Activated CD4-positive, alpha-beta T cell treated with anti-CD3 and anti-CD28 coated beads, Interleukin-2, amount 10 ng/mL, durations not matched to agents 24 days and 14 days (primary cell): Measurements from ENCODE around the gene WNK4. TPM values are rescaled to one million over a fixed set of nuclear protein-coding genes. Genes with fewer than 3 reads are reported as not detected.
"Not testable (repeated sequence)": the region's sequence is repeated elsewhere in the genome, so short reads cannot be mapped to it uniquely, and the experiment has no call there.

Experiments
- DNase-seq: peaks from one replicate; pipeline ENCODE4 v3.0.0; 2022
- H3K27ac Mint-ChIP-seq: one replicate; pipeline ENCODE4 v1.8.0; 2022; ENCODE audit warnings: mild to moderate bottlenecking, mixed read lengths
- H3K27me3 Mint-ChIP-seq: one replicate; pipeline ENCODE4 v1.8.0; 2022; ENCODE audit warnings: mixed read lengths
- H3K36me3 Mint-ChIP-seq: one replicate; pipeline ENCODE4 v1.8.0; 2022; ENCODE audit warnings: low read depth, mild to moderate bottlenecking, mixed read lengths
- H3K4me1 Mint-ChIP-seq: one replicate; pipeline ENCODE4 v1.8.0; 2021; ENCODE audit warnings: mixed read lengths
- H3K4me3 Mint-ChIP-seq: one replicate; pipeline ENCODE4 v1.8.0; 2022; ENCODE audit warnings: mild to moderate bottlenecking, moderate library complexity, mixed read lengths
- H3K9me3 Mint-ChIP-seq: one replicate; pipeline ENCODE4 v1.8.0; 2021; ENCODE audit warnings: mixed read lengths
- intact Hi-C: fragments of 100-400 bp; cut with micrococcal nuclease; formaldehyde crosslinking; loops from one replicate; pipeline ENCODE4 v1.15.1; 2023
- total RNA-seq: library from RNA; stranded (reverse); gene quantifications from 2 replicates; pipeline ENCODE4 v1.2.3, GENCODE V29; 2022

The WNK4 gene
- total RNA-seq, 1 donor from 2014 or later: 0.12 TPM

DNA sequence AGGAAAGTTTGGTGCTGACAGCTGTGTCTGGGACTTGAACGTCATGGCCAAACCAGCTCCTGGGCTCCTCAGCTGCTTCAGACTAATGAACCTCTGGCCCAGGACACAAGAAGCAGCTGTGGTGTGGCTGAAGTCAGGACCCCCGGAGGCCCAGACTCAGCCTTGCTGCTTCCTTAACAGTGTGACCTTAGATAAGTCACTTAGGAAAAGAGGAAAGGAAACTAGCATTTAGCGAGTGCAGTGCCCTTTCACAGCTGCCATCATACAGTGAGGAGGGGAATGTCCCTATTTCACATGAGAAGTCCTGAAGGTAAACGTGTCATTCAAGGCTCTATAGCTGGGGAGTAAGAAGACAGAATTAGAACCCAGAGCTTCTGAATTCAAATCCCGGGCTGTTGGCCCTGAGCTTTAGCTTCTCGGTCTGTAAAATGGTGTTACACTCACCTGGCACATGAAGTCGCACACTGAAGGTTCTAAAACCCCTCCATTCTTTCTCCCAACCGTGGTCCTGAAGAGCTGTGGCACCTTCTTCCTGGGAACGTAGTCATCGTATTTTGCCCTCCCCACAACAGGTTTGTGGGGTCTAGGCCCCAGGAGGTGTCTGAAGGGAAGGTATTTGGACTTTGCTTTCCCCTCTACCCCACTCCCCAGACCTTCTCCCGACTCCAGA is 20.3 kb upstream of the WNK4 start:
- intact Hi-C loops: loop anchor here (10.0 kb wide), 1 partner anchor 155 kb away; the partner anchor contains the start of genes RETREG3 and TUBG1
- no peaks in the 10 kb centered on the region for H3K9me3 Mint-ChIP-seq

DNA sequence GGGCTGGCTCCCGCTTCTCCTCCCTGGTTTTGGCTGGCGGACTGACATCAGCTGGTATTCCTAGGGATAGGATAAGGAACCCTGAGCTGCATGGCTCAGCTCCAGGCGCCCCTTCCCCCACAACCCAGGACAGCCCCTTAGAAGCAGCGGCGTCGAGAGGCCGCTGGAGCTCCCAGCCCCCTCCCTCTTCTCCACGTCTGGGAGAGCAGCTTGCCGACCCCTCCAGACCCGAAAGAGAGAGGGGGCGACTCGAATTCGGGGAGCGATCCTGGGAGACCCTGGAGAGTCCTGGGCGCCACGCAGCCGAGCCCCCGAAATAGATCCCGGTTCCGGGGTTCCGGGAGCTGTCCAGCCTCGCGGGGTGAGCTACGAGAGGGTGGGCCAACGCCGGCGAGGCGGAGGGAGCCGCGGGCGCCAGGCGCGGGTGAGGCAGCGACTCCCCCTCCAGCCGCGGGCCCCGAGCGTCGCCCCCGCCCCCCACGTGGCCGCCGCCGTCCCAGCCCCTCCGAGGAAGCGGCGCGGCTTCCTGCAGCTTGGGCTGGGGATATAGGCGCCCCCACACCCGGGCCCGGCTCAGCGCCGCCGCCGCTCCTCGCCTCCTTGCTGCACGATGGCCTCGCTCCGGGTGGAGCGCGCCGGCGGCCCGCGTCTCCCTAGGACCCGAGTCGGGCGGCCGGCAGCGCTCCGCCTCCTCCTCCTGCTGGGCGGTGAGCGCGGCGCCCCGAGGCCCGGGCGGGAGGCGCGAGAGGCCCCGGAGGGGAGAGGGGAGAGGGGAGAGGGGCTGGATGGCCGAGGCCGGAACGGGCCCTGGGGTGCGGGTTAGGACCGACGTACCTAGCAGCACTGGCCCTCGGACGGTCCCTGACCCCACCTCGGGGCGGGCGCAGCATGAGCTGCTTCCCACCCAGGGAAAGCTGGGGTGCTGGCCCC is 19.5 kb upstream of the WNK4 start, which contains the start of gene RAMP2:
Gene RAMP2, plus strand, starts transcription at position 576 of the 930 bp plus-strand sequence. Its CDS starts 35 bp downstream, at position 611.
- peaks cover 4% of the 10 kb centered on the region for H3K4me1 Mint-ChIP-seq
- peak; percentile 71 for DNase-seq
- no peak within 1 kb of the TSS for H3K27ac Mint-ChIP-seq
- H3K4me3 Mint-ChIP-seq: peak within 1 kb of the TSS; percentile 44
- peaks cover 60% of the 10 kb centered on the region for H3K27me3 Mint-ChIP-seq
- intact Hi-C loops: loop anchor here (10.0 kb wide), 1 partner anchor 156 kb away; the partner anchor contains the start of genes RETREG3 and TUBG1
- H3K9me3 Mint-ChIP-seq: no peaks in the 10 kb centered on the region
- H3K36me3 Mint-ChIP-seq: no peaks in the 10 kb centered on the region

More for the DNA sequence above, 20.3 kb upstream of the WNK4 start:
- no peaks in the 10 kb centered on the region for H3K36me3 Mint-ChIP-seq
- H3K4me1 Mint-ChIP-seq: peaks cover 4% of the 10 kb centered on the region
- DNase-seq: no peak
- no peak overlapping the region for H3K27ac Mint-ChIP-seq
- H3K4me3 Mint-ChIP-seq: peak overlapping the region; percentile 44
- H3K27me3 Mint-ChIP-seq: peaks cover 58% of the 10 kb centered on the region

- Mint-ChIP-seq H3K27me3 (peaks cover 55% of the 10 kb centered on the region), H3K27ac (no peak overlapping the region), H3K36me3 (no peaks in the 10 kb centered on the region), H3K4me3 (peak overlapping the region; percentile 44), H3K9me3 (no peaks in the 10 kb centered on the region), H3K4me1 (peaks cover 4% of the 10 kb centered on the region)
- intact Hi-C loops: loop anchor here (2.0 to 10.0 kb wide), 3 partner anchors 17 to 183 kb away; partner anchors contain the start of genes EZH1, RETREG3 and TUBG1
- no peak for DNase-seq
Observed at GRCh38 chr17:42761638-42762037, 18.8 kb upstream of the WNK4 start.

GRCh38 chr17:42766124-42766523 is 14.3 kb upstream of the WNK4 start:
- no peaks in the 10 kb centered on the region for H3K36me3 Mint-ChIP-seq
- no peak overlapping the region for H3K27ac Mint-ChIP-seq
- no peak overlapping the region for H3K4me3 Mint-ChIP-seq
- peaks cover 35% of the 10 kb centered on the region for H3K27me3 Mint-ChIP-seq
- peaks cover 2% of the 10 kb centered on the region for H3K4me1 Mint-ChIP-seq
- intact Hi-C loops: loop anchor here (10.0 kb wide), 1 partner anchor 161 kb away; the partner anchor contains the start of genes RETREG3 and TUBG1
- no peak for DNase-seq
- H3K9me3 Mint-ChIP-seq: no peaks in the 10 kb centered on the region

DNA sequence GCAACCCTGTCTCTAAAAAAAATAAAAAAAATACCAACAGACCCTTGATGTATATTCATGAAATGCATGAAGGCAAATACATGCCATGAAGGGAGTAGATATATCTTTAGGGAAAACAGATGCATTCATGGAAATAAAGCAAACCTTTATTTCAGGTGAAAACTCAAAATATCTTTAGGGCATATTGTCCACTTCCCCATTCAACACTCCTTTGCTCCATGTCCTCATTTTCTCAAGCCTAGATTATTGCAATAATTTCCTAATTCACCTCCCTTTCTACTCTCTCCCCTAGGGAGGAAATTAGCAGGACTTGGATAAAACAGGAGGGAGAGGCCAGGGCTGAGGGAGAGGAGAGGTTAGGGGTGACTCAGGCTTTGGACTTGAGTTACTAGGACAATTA is 12.9 kb upstream of the WNK4 start:
- intact Hi-C loops: loop anchor here (10.0 kb wide), 1 partner anchor 163 kb away; the partner anchor contains the start of genes RETREG3 and TUBG1
- Mint-ChIP-seq H3K36me3 (no peaks in the 10 kb centered on the region), H3K4me1 (peaks cover 5% of the 10 kb centered on the region), H3K27ac (no peak overlapping the region), H3K27me3 (peaks cover 23% of the 10 kb centered on the region), H3K9me3 (no peaks in the 10 kb centered on the region), H3K4me3 (no peak overlapping the region)
- DNase-seq: no peak

GRCh38 chr17:42768006-42768405 is 12.4 kb upstream of the WNK4 start:
- DNase-seq, H3K36me3 Mint-ChIP-seq, H3K4me1 Mint-ChIP-seq, H3K4me3 Mint-ChIP-seq, H3K27ac Mint-ChIP-seq, H3K9me3 Mint-ChIP-seq: not testable (repeated sequence)
- H3K27me3 Mint-ChIP-seq: peaks cover 18% of the 10 kb centered on the region
- intact Hi-C loops: loop anchor here (10.0 kb wide), 1 partner anchor 163 kb away; the partner anchor contains the start of genes RETREG3 and TUBG1

- not testable (repeated sequence) for H3K27ac Mint-ChIP-seq, DNase-seq, H3K4me3 Mint-ChIP-seq, H3K9me3 Mint-ChIP-seq, H3K36me3 Mint-ChIP-seq
- Mint-ChIP-seq H3K4me1 (peaks cover 15% of the 10 kb centered on the region), H3K27me3 (peaks cover 11% of the 10 kb centered on the region)
- intact Hi-C loops: loop anchor here (10.0 kb wide), 1 partner anchor 165 kb away; the partner anchor contains the start of genes RETREG3 and TUBG1
Observed at GRCh38 chr17:42769964-42770363, 10.4 kb upstream of the WNK4 start.

- Mint-ChIP-seq H3K27ac (peak overlapping the region; percentile 94), H3K9me3 (no peaks in the 10 kb centered on the region), H3K4me3 (peak overlapping the region; percentile 93), H3K27me3 (peaks cover 2% of the 10 kb centered on the region), H3K4me1 (peaks cover 15% of the 10 kb centered on the region), H3K36me3 (peaks cover 24% of the 10 kb centered on the region)
- no peak for DNase-seq
- intact Hi-C loops: no loop called here
Observed at GRCh38 chr17:42772945-42773289, 7.5 kb upstream of the WNK4 start.

DNA sequence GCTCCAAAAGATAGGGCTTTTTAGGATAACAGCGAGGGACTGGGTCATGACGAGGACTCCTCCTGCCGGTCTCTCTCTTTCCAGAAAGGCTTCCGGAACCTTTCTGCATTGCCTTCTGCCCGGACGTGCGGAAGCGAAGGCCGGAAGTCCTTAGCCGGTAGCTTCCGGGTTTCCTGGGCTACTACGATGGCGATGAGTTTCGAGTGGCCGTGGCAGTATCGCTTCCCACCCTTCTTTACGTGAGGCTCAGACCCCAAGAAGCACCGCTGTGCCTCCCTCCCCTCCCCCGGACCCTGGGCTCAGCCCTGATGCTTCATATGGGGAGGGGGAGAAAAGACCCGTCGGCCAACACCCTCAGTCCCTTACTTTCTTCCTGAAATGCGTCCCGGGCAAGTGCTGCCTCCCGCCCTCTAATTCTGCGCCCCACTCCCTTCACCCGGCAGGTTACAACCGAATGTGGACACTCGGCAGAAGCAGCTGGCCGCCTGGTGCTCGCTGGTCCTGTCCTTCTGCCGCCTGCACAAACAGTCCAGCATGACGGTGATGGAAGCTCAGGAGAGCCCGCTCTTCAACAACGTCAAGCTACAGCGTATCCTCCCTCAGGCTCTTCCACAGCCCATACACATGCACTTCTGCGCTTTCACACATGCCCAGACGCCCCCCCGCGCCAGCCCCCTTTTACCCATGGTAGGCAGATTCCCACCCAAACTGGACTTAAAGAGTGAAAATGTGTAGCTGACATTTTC is 6.9 kb upstream of the WNK4 start, which contains the start of gene VPS25:
Gene VPS25, plus strand, starts transcription at position 160 of the 746 bp plus-strand sequence. Its CDS starts 27 bp downstream, at position 187.
- intact Hi-C loops: no loop called here
- Mint-ChIP-seq H3K36me3 (peaks cover 28% of the 10 kb centered on the region), H3K4me3 (peak within 1 kb of the TSS; percentile 93), H3K4me1 (peaks cover 15% of the 10 kb centered on the region), H3K9me3 (no peaks in the 10 kb centered on the region), H3K27me3 (no peaks in the 10 kb centered on the region), H3K27ac (peak within 1 kb of the TSS; percentile 94)
- DNase-seq: peak; percentile 93

- H3K27ac Mint-ChIP-seq: peak overlapping the region; percentile 94
- DNase-seq: no peak
- intact Hi-C loops: no loop called here
- peaks cover 33% of the 10 kb centered on the region for H3K36me3 Mint-ChIP-seq
- H3K9me3 Mint-ChIP-seq: no peaks in the 10 kb centered on the region
- H3K4me3 Mint-ChIP-seq: peak overlapping the region; percentile 93
- H3K27me3 Mint-ChIP-seq: no peaks in the 10 kb centered on the region
- H3K4me1 Mint-ChIP-seq: peaks cover 15% of the 10 kb centered on the region
Observed at GRCh38 chr17:42774066-42774745, 6.2 kb upstream of the WNK4 start.

DNA sequence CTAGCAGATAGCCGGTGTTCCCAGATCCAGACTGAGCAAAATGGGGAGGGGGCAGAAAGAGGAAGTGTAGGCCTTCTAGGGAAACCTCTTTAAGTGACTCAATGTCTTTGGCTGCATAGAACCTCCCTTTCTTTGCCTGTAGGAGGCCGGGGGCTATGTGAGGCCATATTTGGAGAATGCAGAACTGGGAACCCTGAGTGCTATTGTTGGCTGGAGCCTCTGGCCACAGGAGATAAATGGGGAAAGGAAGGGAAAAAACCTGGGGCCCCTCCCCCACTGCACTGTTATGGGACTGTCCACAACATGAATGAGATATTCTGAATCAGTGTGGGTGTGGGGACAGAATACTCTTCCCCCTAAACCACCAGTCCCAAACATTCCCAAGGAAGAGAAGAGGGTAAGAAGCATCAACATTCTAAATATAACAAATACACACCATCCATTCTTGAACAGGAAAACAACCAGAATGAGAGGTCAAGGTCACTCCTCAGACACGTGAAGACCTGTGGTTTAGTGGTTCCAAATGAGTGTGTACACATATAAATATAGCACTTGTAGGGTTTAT is 4.8 kb upstream of the WNK4 start:
- H3K4me3 Mint-ChIP-seq: no peak overlapping the region
- intact Hi-C loops: no loop called here
- peaks cover 6% of the 10 kb centered on the region for H3K27me3 Mint-ChIP-seq
- no peak overlapping the region for H3K27ac Mint-ChIP-seq
- H3K4me1 Mint-ChIP-seq: peaks cover 15% of the 10 kb centered on the region
- H3K9me3 Mint-ChIP-seq: no peaks in the 10 kb centered on the region
- DNase-seq: no peak
- H3K36me3 Mint-ChIP-seq: peaks cover 40% of the 10 kb centered on the region

- Mint-ChIP-seq H3K27ac (no peak overlapping the region), H3K27me3 (peaks cover 30% of the 10 kb centered on the region), H3K36me3 (peaks cover 40% of the 10 kb centered on the region), H3K4me1 (peaks cover 17% of the 10 kb centered on the region), H3K4me3 (no peak overlapping the region), H3K9me3 (no peaks in the 10 kb centered on the region)
- intact Hi-C loops: no loop called here
- DNase-seq: no peak
Observed at GRCh38 chr17:42778570-42778969, 1.8 kb upstream of the WNK4 start.
